Breast epithelium (tissue), 4 donors: ENCODE measurements around the gene PRELID1. TPM values are rescaled to one million over a fixed set of nuclear protein-coding genes. Genes with fewer than 3 reads are reported as not detected.
A peak's percentile ranks its signal among the peaks of the same experiment; 100 is the strongest.

Source experiments
- DNase-seq, 2 donors: peaks; one replicate each; pipeline ENCODE4 v3.0.0-alpha.2; 2019; ENCODE audit warnings: low spot score in 2 of 2
- H3K27ac ChIP-seq, 2 donors: fragments of 200-600 bp; sonication (generic) in 1 of 2; one replicate each; pipeline ENCODE4 v1.5.1; 2016 to 2019; ENCODE audit warnings: mild to moderate bottlenecking in 1 of 2
- H3K27me3 ChIP-seq, 2 donors: fragments of 200-600 bp; sonication (generic) in 1 of 2; one replicate each; pipeline versions ENCODE4 v1.5.1 to v1.6.0; 2017 to 2019; ENCODE audit warnings: control low read depth in 1 of 2, mild to moderate bottlenecking in 1 of 2
- H3K36me3 ChIP-seq: fragments of 200-600 bp; one replicate; pipeline ENCODE4 v1.5.1; 2019
- H3K4me1 ChIP-seq, 2 donors: fragments of 200-600 bp; sonication (generic); one replicate each; pipeline ENCODE4 v1.5.1; 2016 to 2019; ENCODE audit warnings: control low read depth in 1 of 2
- H3K4me3 ChIP-seq, 3 donors: fragments of 200-600 bp; sonication (generic); 1 replicate in 2 of 3; 2 replicates in 1 of 3; pipeline ENCODE4 v1.5.1; 2016 to 2019; ENCODE audit warnings: mild to moderate bottlenecking in 3 of 3, moderate library complexity in 2 of 3
- H3K9me3 ChIP-seq, 2 donors: fragments of 200-600 bp; sonication (generic) in 1 of 2; one replicate each; pipeline ENCODE4 v1.5.1; 2016 to 2019; ENCODE audit warnings: control low read depth in 1 of 2
- CTCF ChIP-seq, 3 donors: fragments of 450-650 bp; IDR thresholded peaks; one replicate each; pipeline ENCODE4 v1.5.1; 2016 to 2017; ENCODE audit warnings: antibody characterized with exemption in 3 of 3, mild to moderate bottlenecking in 3 of 3, moderate library complexity in 3 of 3
- POLR2A ChIP-seq: fragments of 450-650 bp; IDR thresholded peaks from one replicate; pipeline ENCODE4 v1.6.1; 2016; ENCODE audit warnings: antibody characterized with exemption, mild to moderate bottlenecking, moderate library complexity
- POLR2AphosphoS5 ChIP-seq, 3 donors: sonication (generic); formaldehyde crosslinking; IDR thresholded peaks; one replicate each; pipeline ENCODE4 v1.6.1; 2017; ENCODE audit warnings: antibody characterized with exemption in 3 of 3
- intact Hi-C: fragments of 100-400 bp; cut with DNase I; formaldehyde crosslinking; loops from one replicate; pipeline ENCODE4 v1.15.1; 2023; ENCODE audit warnings: low total_unique reads
- total RNA-seq, 3 donors: library from RNA; depleted of rRNA; stranded (reverse); fragments of >200 nt; gene quantifications; one replicate each; pipeline ENCODE4 v1.1.0, GENCODE V29; 2016

Gene PRELID1
- total RNA-seq, 3 donors from 2014 or later, result 61.0 to 97.0 (median 68.8) TPM

- TF ChIP-seq POLR2A (no peak), POLR2AphosphoS5 (IDR thresholded peaks at IDR 0.05) (no peak), CTCF (IDR thresholded peaks at IDR 0.05) (no peak)
- H3K27me3 ChIP-seq, result no peaks in the 10 kb centered on the region
- H3K9me3 ChIP-seq, result no peaks in the 10 kb centered on the region
- H3K4me1 ChIP-seq, result peaks cover 10 to 11% of the 10 kb centered on the region in 2 donors
- H3K27ac ChIP-seq, result no peak overlapping the region
- DNase-seq, result no peak
- intact Hi-C loops, result loop anchor here (10.0 kb wide), 1 partner anchor 54 kb away; no protein-coding TSS in a partner anchor
- no peaks in the 10 kb centered on the region for H3K36me3 ChIP-seq
- H3K4me3 ChIP-seq, result peak overlapping the region in 2 of 3 donors; percentile 61 to 72
Measured at GRCh38 chr5:177310757-177311391, 7.3 kb downstream of the PRELID1 start.

- no peaks in the 10 kb centered on the region for H3K27me3 ChIP-seq
- H3K4me3 ChIP-seq, result peak overlapping the region; percentile 47 to 72 (median 61)
- intact Hi-C loops, result loop anchor here (10.0 kb wide), 1 partner anchor 53 kb away; no protein-coding TSS in a partner anchor
- H3K27ac ChIP-seq, result no peak overlapping the region
- H3K36me3 ChIP-seq, result no peaks in the 10 kb centered on the region
- H3K9me3 ChIP-seq, result no peaks in the 10 kb centered on the region
- peaks cover 10 to 11% of the 10 kb centered on the region in 2 donors for H3K4me1 ChIP-seq
- DNase-seq, result peak in 1 of 2 donors; percentile 52
- TF ChIP-seq CTCF (IDR thresholded peaks at IDR 0.05) (no peak), POLR2AphosphoS5 (IDR thresholded peaks at IDR 0.05) (no peak), POLR2A (no peak)
Measured at GRCh38 chr5:177311392-177311722, 7.8 kb downstream of the PRELID1 start.

GRCh38 chr5:177311723-177312648 is 8.4 kb downstream of the PRELID1 start, which contains the start of gene MXD3:
TSS of gene MXD3 (minus strand) at chr5:177311898. CDS start at chr5:177311830, 68 bp downstream.
- H3K27ac ChIP-seq, result peak within 1 kb of the TSS in 1 of 2 donors; percentile 36
- peaks cover 10 to 11% of the 10 kb centered on the region in 2 donors for H3K4me1 ChIP-seq
- no peaks in the 10 kb centered on the region for H3K27me3 ChIP-seq
- TF ChIP-seq POLR2AphosphoS5 (IDR thresholded peaks at IDR 0.05) (peak in 1 of 3 donors; percentile 31), POLR2A (no peak), CTCF (IDR thresholded peaks at IDR 0.05) (no peak)
- peak within 1 kb of the TSS; percentile 47 to 72 (median 61) for H3K4me3 ChIP-seq
- peak; percentile 96 for DNase-seq
- no peaks in the 10 kb centered on the region for H3K9me3 ChIP-seq
- intact Hi-C loops, result loop anchor here (10.0 kb wide), 1 partner anchor 53 kb away; no protein-coding TSS in a partner anchor
- H3K36me3 ChIP-seq, result no peaks in the 10 kb centered on the region

GRCh38 chr5:177312649-177313181 is 9.1 kb downstream of the PRELID1 start:
- intact Hi-C loops, result loop anchor here (10.0 kb wide), 1 partner anchor 52 kb away; no protein-coding TSS in a partner anchor
- Histone ChIP-seq H3K27ac (no peak overlapping the region), H3K36me3 (no peaks in the 10 kb centered on the region), H3K4me3 (peak overlapping the region in 2 of 3 donors; percentile 61 to 72), H3K27me3 (no peaks in the 10 kb centered on the region), H3K9me3 (no peaks in the 10 kb centered on the region), H3K4me1 (peaks cover 8 to 11% of the 10 kb centered on the region in 2 donors)
- DNase-seq, result peak in 1 of 2 donors; percentile 45
- no peak for TF ChIP-seq POLR2AphosphoS5 (IDR thresholded peaks at IDR 0.05)

- no peaks in the 10 kb centered on the region for H3K27me3 ChIP-seq
- TF ChIP-seq POLR2AphosphoS5 (IDR thresholded peaks at IDR 0.05) (no peak), CTCF (IDR thresholded peaks at IDR 0.05) (no peak), POLR2A (no peak)
- DNase-seq, result no peak
- no peak overlapping the region for H3K4me3 ChIP-seq
- no peaks in the 10 kb centered on the region for H3K36me3 ChIP-seq
- no peak overlapping the region for H3K27ac ChIP-seq
- intact Hi-C loops, result loop anchor here (10.0 kb wide), 1 partner anchor 51 kb away; no protein-coding TSS in a partner anchor
- no peaks in the 10 kb centered on the region for H3K9me3 ChIP-seq
- peaks cover 5 to 11% of the 10 kb centered on the region in 2 donors for H3K4me1 ChIP-seq
Measured at GRCh38 chr5:177313561-177314259, 10.1 kb downstream of the PRELID1 start.
